Endothelial cell of umbilical vein (primary cell): ENCODE measurements around the gene MYPN. TPM values are rescaled to one million over a fixed set of nuclear protein-coding genes. Genes with fewer than 3 reads are reported as not detected.

Experiments used
- Bru-seq: library from RNA; stranded (reverse); fragments of 400-500 nt; gene quantifications from one replicate; lab custom pipeline; 2021; lab: Mats Ljungman, UMichigan
- BruChase-seq, 2 experiments: library from RNA; stranded (reverse); fragments of 400-500 nt; gene quantifications; one replicate each; lab custom pipeline; 2021; lab: Mats Ljungman, UMichigan
- BruUV-seq: library from RNA; stranded (reverse); fragments of 400-500 nt; replicated peaks from 2 replicates; lab custom pipeline; 2021; lab: Mats Ljungman, UMichigan
- CTCF ChIA-PET: fragments of 300-600, 350-600 bp; sonication (Branson Sonifier 250); formaldehyde crosslinking; loops from one replicate; lab custom pipeline; 2021; ENCODE audit warnings: antibody characterized with exemption, inconsistent platforms; lab: Charles Lee
- POLR2A ChIA-PET: fragments of 300-600, 350-600 bp; sonication (Branson Sonifier 250); formaldehyde crosslinking; loops from one replicate; lab custom pipeline; 2021; ENCODE audit warnings: antibody characterized with exemption, inconsistent platforms; lab: Charles Lee
- DNase-seq: peaks from one replicate; pipeline ENCODE4 v3.0.0-alpha.2; 2011; ENCODE audit warnings: low read depth, low spot score
- FAIRE-seq: peaks from 2 replicates; lab custom pipeline; 2011; peaks lifted over from hg19 to GRCh38; lab: Jason Lieb, UNC
- H2AFZ ChIP-seq: 2 replicates; pipeline ENCODE4 v1.6.0; 2012; ENCODE audit warnings: low read depth, low read length, control low read depth, inconsistent platforms
- H3K27ac ChIP-seq: 2 replicates; pipeline ENCODE4 v1.5.1; 2011; ENCODE audit warnings: low read depth, mild to moderate bottlenecking, control low read depth, low read length, moderate library complexity; ENCODE audit not compliant: insufficient read depth
- H3K27me3 ChIP-seq, 2 experiments: 2 replicates each; pipeline versions ENCODE4 v1.6.0 to v1.6.1; 2011; ENCODE audit warnings: low read length in 2 of 2, mixed read lengths in 1 of 2; ENCODE audit not compliant: control insufficient read depth in 2 of 2, insufficient read depth in 2 of 2
- H3K36me3 ChIP-seq, 2 experiments: 2 replicates in 1 of 2; 3 replicates in 1 of 2; pipeline ENCODE4 v1.5.1; 2011; ENCODE audit warnings: low read length in 2 of 2, mild to moderate bottlenecking in 1 of 2, moderate library complexity in 1 of 2; ENCODE audit not compliant: control insufficient read depth in 2 of 2, insufficient read depth in 2 of 2; ENCODE audit errors: extremely low read depth in 1 of 2
- H3K4me1 ChIP-seq: 3 replicates; pipeline ENCODE4 v1.5.1; 2011; ENCODE audit warnings: mild to moderate bottlenecking, low read length; ENCODE audit not compliant: control insufficient read depth, insufficient read depth; ENCODE audit errors: extremely low read depth
- H3K4me2 ChIP-seq: 2 replicates; pipeline ENCODE4 v1.6.1; 2011; ENCODE audit warnings: low read length, control low read depth, mixed read lengths; ENCODE audit not compliant: insufficient read depth
- H3K4me3 ChIP-seq, 3 experiments: fragments of 200-600 bp in 1 of 3; sonication (generic), shearing (Covaris generic) in 1 of 3; replicated peaks in 1 of 3; 2 replicates each; pipeline ENCODE4 v1.5.1; 2011 to 2016; ENCODE audit warnings: control low read depth in 3 of 3, low read length in 3 of 3, mild to moderate bottlenecking in 2 of 3, inconsistent platforms in 1 of 3, low read depth in 1 of 3, moderate library complexity in 1 of 3; ENCODE audit not compliant: insufficient read depth in 1 of 3
- H3K79me2 ChIP-seq: 2 replicates; pipeline ENCODE4 v1.6.0; 2012; ENCODE audit warnings: low read length, inconsistent platforms; ENCODE audit not compliant: control insufficient read depth, insufficient read depth
- H3K9ac ChIP-seq: replicated peaks from 2 replicates; pipeline ENCODE3; 2011; ENCODE audit warnings: low read length, control low read depth; ENCODE audit not compliant: insufficient read depth; ENCODE audit errors: extremely low read depth
- H3K9me1 ChIP-seq: replicated peaks from 3 replicates; pipeline ENCODE4 v1.6.0; 2011; ENCODE audit warnings: mild to moderate bottlenecking, low read length; ENCODE audit not compliant: control insufficient read depth, insufficient read depth; ENCODE audit errors: extremely low read depth
- H3K9me3 ChIP-seq: replicated peaks from 2 replicates; pipeline ENCODE4 v1.5.1; 2012; ENCODE audit warnings: low read length, inconsistent platforms; ENCODE audit not compliant: control insufficient read depth, insufficient read depth
- H4K20me1 ChIP-seq: replicated peaks from 2 replicates; pipeline ENCODE3; 2011; ENCODE audit warnings: mild to moderate bottlenecking, low read length; ENCODE audit not compliant: control insufficient read depth, insufficient read depth; ENCODE audit errors: extremely low read depth
- EZH2 ChIP-seq: IDR thresholded peaks from 2 replicates; pipeline ENCODE4 v1.6.1; 2012; ENCODE audit warnings: borderline replicate concordance, low read depth, mild to moderate bottlenecking, moderate library complexity, low read length, inconsistent platforms; ENCODE audit not compliant: severe bottlenecking
- FOS ChIP-seq: IDR thresholded peaks from 2 replicates; pipeline ENCODE4 v1.6.1; 2011; ENCODE audit warnings: mild to moderate bottlenecking, low read length, moderate library complexity, borderline replicate concordance; ENCODE audit not compliant: insufficient read depth
- GATA2 ChIP-seq: IDR thresholded peaks from 2 replicates; pipeline ENCODE4 v1.7.0; 2011; ENCODE audit warnings: low read depth, mild to moderate bottlenecking, moderate library complexity, mixed read lengths, low read length; ENCODE audit not compliant: insufficient read length, insufficient read depth
- JUN ChIP-seq: IDR thresholded peaks from 2 replicates; pipeline ENCODE4 v1.6.1; 2011; ENCODE audit warnings: borderline replicate concordance, low read depth; ENCODE audit not compliant: insufficient read length, insufficient read depth
- MYC ChIP-seq: IDR thresholded peaks from one replicate; pipeline ENCODE4 v1.6.1; 2011; ENCODE audit warnings: mild to moderate bottlenecking, low read depth, low read length
- POLR2A ChIP-seq: IDR thresholded peaks from 2 replicates; pipeline ENCODE4 v1.6.1; 2012; ENCODE audit warnings: low read depth, mild to moderate bottlenecking, control low read depth, low read length
- POLR2AphosphoS5 ChIP-seq: IDR thresholded peaks from 2 replicates; pipeline ENCODE4 v1.6.1; 2012; ENCODE audit warnings: low read depth, mild to moderate bottlenecking, control low read depth, low read length, moderate library complexity; ENCODE audit not compliant: insufficient read depth
- dilution Hi-C: fragments of 300-500 bp; cut with MboI; formaldehyde crosslinking; loops from one replicate; pipeline ENCODE4 v1.15.0; 2019; ENCODE audit warnings: low sequenced_read_pairs; ENCODE audit not compliant: extremely low pct_ligation_motif_present
- intact Hi-C: fragments of 100-400 bp; cut with micrococcal nuclease; formaldehyde crosslinking; loops from one replicate; pipeline ENCODE4 v1.10.0; 2022
- long read RNA-seq: library from polyadenylated mRNA; stranded (forward); transcript quantifications from one replicate; pipeline ENCODE4 v2.0.0, GENCODE V29; 2021
- polyA minus RNA-seq, 3 experiments: library from RNA; depleted of rRNA, polyadenylated mRNA; stranded (reverse); fragments of >200 nt; gene quantifications; 1 replicate in 1 of 3; 2 replicates in 2 of 3; pipeline ENCODE4 v1.2.3, GENCODE V29; 2011
- polyA plus RNA-seq, 4 experiments: library from polyadenylated mRNA; depleted of rRNA in 3 of 4; stranded (reverse) in 3 of 4; unstranded in 1 of 4; fragments of >200 nt; gene quantifications; 2 replicates each; pipeline versions ENCODE4 v1.2.1 to v1.2.3, GENCODE V29; 2011 to 2012; ENCODE audit warnings: missing spikeins in 1 of 4
- total RNA-seq: library from RNA; stranded (reverse); gene quantifications from 2 replicates; pipeline ENCODE4 v1.2.3, GENCODE V29; 2021
- TF ChIP-seq, protein P1 (sequence below), 2 donors: IDR thresholded peaks; 1 replicate in 1 of 2; 2 replicates in 1 of 2; pipeline ENCODE4 v1.5.1; 2011; ENCODE audit warnings: low read length in 2 of 2, mild to moderate bottlenecking in 2 of 2, moderate library complexity in 2 of 2, control low read depth in 1 of 2, inconsistent platforms in 1 of 2, low read depth in 1 of 2; ENCODE audit not compliant: insufficient read depth in 1 of 2; ENCODE audit errors: extremely low read depth in 1 of 2
- TF ChIP-seq, protein P2 (sequence below): IDR thresholded peaks from 2 replicates; pipeline ENCODE4 v1.6.1; 2011; ENCODE audit not compliant: insufficient read depth, insufficient read length

The MYPN gene, protein sequence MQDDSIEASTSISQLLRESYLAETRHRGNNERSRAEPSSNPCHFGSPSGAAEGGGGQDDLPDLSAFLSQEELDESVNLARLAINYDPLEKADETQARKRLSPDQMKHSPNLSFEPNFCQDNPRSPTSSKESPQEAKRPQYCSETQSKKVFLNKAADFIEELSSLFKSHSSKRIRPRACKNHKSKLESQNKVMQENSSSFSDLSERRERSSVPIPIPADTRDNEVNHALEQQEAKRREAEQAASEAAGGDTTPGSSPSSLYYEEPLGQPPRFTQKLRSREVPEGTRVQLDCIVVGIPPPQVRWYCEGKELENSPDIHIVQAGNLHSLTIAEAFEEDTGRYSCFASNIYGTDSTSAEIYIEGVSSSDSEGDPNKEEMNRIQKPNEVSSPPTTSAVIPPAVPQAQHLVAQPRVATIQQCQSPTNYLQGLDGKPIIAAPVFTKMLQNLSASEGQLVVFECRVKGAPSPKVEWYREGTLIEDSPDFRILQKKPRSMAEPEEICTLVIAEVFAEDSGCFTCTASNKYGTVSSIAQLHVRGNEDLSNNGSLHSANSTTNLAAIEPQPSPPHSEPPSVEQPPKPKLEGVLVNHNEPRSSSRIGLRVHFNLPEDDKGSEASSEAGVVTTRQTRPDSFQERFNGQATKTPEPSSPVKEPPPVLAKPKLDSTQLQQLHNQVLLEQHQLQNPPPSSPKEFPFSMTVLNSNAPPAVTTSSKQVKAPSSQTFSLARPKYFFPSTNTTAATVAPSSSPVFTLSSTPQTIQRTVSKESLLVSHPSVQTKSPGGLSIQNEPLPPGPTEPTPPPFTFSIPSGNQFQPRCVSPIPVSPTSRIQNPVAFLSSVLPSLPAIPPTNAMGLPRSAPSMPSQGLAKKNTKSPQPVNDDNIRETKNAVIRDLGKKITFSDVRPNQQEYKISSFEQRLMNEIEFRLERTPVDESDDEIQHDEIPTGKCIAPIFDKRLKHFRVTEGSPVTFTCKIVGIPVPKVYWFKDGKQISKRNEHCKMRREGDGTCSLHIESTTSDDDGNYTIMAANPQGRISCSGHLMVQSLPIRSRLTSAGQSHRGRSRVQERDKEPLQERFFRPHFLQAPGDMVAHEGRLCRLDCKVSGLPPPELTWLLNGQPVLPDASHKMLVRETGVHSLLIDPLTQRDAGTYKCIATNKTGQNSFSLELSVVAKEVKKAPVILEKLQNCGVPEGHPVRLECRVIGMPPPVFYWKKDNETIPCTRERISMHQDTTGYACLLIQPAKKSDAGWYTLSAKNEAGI (N-terminal part only)
- total RNA-seq (not detected in 2 replicates), polyA plus RNA-seq (0.01 TPM in 1 of 2 replicates, not detected in the other), polyA minus RNA-seq (0.04 TPM in 1 of 2 replicates, not detected in the other), Bru-seq, nascent RNA (percentile 16 among the genes with signal in this experiment), BruChase-seq, experiment 1, labeled RNA remaining after a 6-hour chase (percentile 8 among the genes with signal in this experiment), BruChase-seq, experiment 2, labeled RNA remaining after a 2-hour chase (percentile 9 among the genes with signal in this experiment)
- polyA plus RNA-seq (2011; cell fraction: cytosol; rRNA removed): 0.03 TPM in 2 replicates
- polyA plus RNA-seq (2011; cell fraction: nucleus; rRNA removed): 0.03 and 0.04 TPM in 2 replicates
- polyA plus RNA-seq (2012): 0.07 and 0.23 TPM in 2 replicates
- 46.0 TPM for polyA minus RNA-seq (2011; cell fraction: cytosol; rRNA and poly(A)+ RNA removed)
- 0.10 TPM in 1 of 2 replicates, not detected in the other for polyA minus RNA-seq (2011; cell fraction: nucleus; rRNA and poly(A)+ RNA removed)
- long read RNA-seq: 0 reads

DNA sequence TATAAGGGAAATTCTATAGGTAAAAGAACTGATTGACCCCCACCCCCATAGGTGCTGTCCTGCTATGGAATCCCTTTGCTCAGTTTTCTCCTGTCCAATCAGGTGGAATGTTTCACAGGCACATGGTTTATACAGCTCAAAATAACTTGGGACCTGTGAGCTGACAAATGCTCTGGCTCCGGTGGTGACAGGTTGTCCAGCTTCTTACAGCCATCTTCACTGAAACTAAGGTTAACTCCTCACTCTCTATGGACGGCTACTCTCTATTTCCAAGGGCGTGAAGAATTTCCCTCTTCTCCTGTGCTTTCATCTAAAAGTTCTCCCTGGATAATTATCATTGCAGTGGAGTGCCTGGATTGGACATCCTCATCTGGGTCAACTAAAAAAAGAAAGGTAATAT lies at the start of gene MYPN:
MYPN (plus strand) TSS at position 158 of the 400 bp plus-strand sequence. CDS start 11,951 bp downstream, outside the sequence.
- TF ChIP-seq GATA2 (no peak), EZH2 (no peak), POLR2AphosphoS5 (no peak), JUN (no peak), POLR2A (no peak), FOS (no peak), MYC (no peak)
- TF ChIP-seq, protein P1, sequence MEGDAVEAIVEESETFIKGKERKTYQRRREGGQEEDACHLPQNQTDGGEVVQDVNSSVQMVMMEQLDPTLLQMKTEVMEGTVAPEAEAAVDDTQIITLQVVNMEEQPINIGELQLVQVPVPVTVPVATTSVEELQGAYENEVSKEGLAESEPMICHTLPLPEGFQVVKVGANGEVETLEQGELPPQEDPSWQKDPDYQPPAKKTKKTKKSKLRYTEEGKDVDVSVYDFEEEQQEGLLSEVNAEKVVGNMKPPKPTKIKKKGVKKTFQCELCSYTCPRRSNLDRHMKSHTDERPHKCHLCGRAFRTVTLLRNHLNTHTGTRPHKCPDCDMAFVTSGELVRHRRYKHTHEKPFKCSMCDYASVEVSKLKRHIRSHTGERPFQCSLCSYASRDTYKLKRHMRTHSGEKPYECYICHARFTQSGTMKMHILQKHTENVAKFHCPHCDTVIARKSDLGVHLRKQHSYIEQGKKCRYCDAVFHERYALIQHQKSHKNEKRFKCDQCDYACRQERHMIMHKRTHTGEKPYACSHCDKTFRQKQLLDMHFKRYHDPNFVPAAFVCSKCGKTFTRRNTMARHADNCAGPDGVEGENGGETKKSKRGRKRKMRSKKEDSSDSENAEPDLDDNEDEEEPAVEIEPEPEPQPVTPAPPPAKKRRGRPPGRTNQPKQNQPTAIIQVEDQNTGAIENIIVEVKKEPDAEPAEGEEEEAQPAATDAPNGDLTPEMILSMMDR (IDR thresholded peaks at IDR 0.05; ENCODE audit: extremely low read depth in 1 of 2, insufficient read depth in 1 of 2, low read depth in 1 of 2, low read length in 2 of 2): no peak
- TF ChIP-seq, protein P2, sequence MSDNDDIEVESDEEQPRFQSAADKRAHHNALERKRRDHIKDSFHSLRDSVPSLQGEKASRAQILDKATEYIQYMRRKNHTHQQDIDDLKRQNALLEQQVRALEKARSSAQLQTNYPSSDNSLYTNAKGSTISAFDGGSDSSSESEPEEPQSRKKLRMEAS: no peak

More for the DNA sequence above, at the start of gene MYPN:
- dilution Hi-C loops: no loop called here
- Histone ChIP-seq H2AFZ (peak within 1 kb of the TSS; percentile 36), H3K9ac (no peak within 1 kb of the TSS), H3K36me3 (no peaks in the 10 kb centered on the region), H3K4me3 (no peak within 1 kb of the TSS), H3K4me1 (peaks cover 6% of the 10 kb centered on the region), H3K9me3 (no peaks in the 10 kb centered on the region), H3K79me2 (no peaks in the 10 kb centered on the region), H3K27me3 (no peaks in the 10 kb centered on the region), H3K27ac (no peak within 1 kb of the TSS), H3K9me1 (no peaks in the 10 kb centered on the region), H3K4me2 (no peak within 1 kb of the TSS), H4K20me1 (no peaks in the 10 kb centered on the region)
- BruUV-seq: no TSS peak
- intact Hi-C loops: no loop called here
- ChIA-PET POLR2A (no interaction called here), CTCF (interaction anchor here (1.0 to 1.2 kb wide), 2 partner anchors 8 to 24 kb away, joined by 3 read pairs; no protein-coding TSS in a partner anchor)
- FAIRE-seq (no peak), DNase-seq (no peak)
